H1 (cell line): ENCODE measurements around the gene VEPH1. TPM values are rescaled to one million over a fixed set of nuclear protein-coding genes. Genes with fewer than 3 reads are reported as not detected.

Source experiments
- CTCF ChIA-PET: fragments of 300-600 bp; sonication (Branson Sonifier 250); formaldehyde crosslinking; loops from one replicate; lab custom pipeline; 2021; ENCODE audit not compliant: partially characterized antibody; lab: Charles Lee
- POLR2A ChIA-PET: fragments of 300-600 bp; sonication (Branson Sonifier 250); formaldehyde crosslinking; loops from one replicate; lab custom pipeline; 2021; ENCODE audit warnings: inconsistent platforms; ENCODE audit not compliant: partially characterized antibody; lab: Charles Lee
- DNase-seq, 2 experiments: peaks; one replicate each; pipeline versions ENCODE4 v3.0.0 to v3.0.0-alpha.2; 2010 to 2022; ENCODE audit warnings: low spot score in 2 of 2, low read depth in 1 of 2, mixed read lengths in 1 of 2
- FAIRE-seq: peaks from 2 replicates; lab custom pipeline; 2011; peaks lifted over from hg19 to GRCh38; lab: Jason Lieb, UNC
- H2AFZ ChIP-seq: 2 replicates; pipeline ENCODE4 v1.8.1; 2012; ENCODE audit warnings: low read length, inconsistent platforms
- H2AK5ac ChIP-seq: 2 replicates; pipeline ENCODE4 v1.6.1; 2013; ENCODE audit warnings: low read depth, low read length
- H2BK120ac ChIP-seq: replicated peaks from 2 replicates; pipeline ENCODE3; 2013; ENCODE audit warnings: low read depth, low read length, inconsistent platforms
- H2BK12ac ChIP-seq: 2 replicates; pipeline ENCODE4 v1.6.1; 2013; ENCODE audit warnings: low read depth, low read length
- H2BK15ac ChIP-seq: 2 replicates; pipeline ENCODE4 v1.6.1; 2013; ENCODE audit warnings: low read length
- H2BK20ac ChIP-seq: 2 replicates; pipeline ENCODE4 v1.6.1; 2013; ENCODE audit warnings: low read length
- H2BK5ac ChIP-seq: 2 replicates; pipeline ENCODE4 v1.6.1; 2013; ENCODE audit warnings: low read depth, low read length
- H3K14ac ChIP-seq: 2 replicates; pipeline ENCODE4 v1.6.1; 2013; ENCODE audit warnings: inconsistent platforms; ENCODE audit not compliant: insufficient read length
- H3K18ac ChIP-seq: 2 replicates; pipeline ENCODE4 v1.6.1; 2013; ENCODE audit warnings: low read length; ENCODE audit errors: extremely low read depth
- H3K23ac ChIP-seq: 2 replicates; pipeline ENCODE4 v1.6.1; 2013; ENCODE audit warnings: inconsistent platforms; ENCODE audit not compliant: insufficient read length
- H3K23me2 ChIP-seq: 2 replicates; pipeline ENCODE4 v1.6.1; 2013; ENCODE audit warnings: low read depth, low read length
- H3K27ac ChIP-seq: 2 replicates; pipeline ENCODE4 v1.6.1; 2011; ENCODE audit warnings: low read depth, low read length, inconsistent platforms
- H3K27me3 ChIP-seq, 4 experiments: replicated peaks in 1 of 4; 1 replicate in 1 of 4; 2 replicates in 3 of 4; pipeline versions ENCODE4 v1.6.1 to v1.8.1; 2011 to 2013; ENCODE audit warnings: low read length in 3 of 4, mild to moderate bottlenecking in 3 of 4, inconsistent platforms in 2 of 4, mixed read lengths in 2 of 4, moderate library complexity in 1 of 4; ENCODE audit not compliant: control insufficient read depth in 3 of 4, insufficient read depth in 3 of 4; ENCODE audit errors: extremely low read depth in 1 of 4
- H3K36me3 ChIP-seq, 4 experiments: 2 replicates each; pipeline versions ENCODE4 v1.6.1 to v1.8.1; 2011 to 2013; ENCODE audit warnings: mild to moderate bottlenecking in 4 of 4, low read length in 3 of 4, moderate library complexity in 2 of 4, control low read depth in 1 of 4, inconsistent platforms in 1 of 4; ENCODE audit not compliant: insufficient read depth in 4 of 4, control insufficient read depth in 2 of 4
- H3K4ac ChIP-seq: replicated peaks from 2 replicates; pipeline ENCODE3; 2013; ENCODE audit warnings: low read length, low read depth, mixed read lengths, inconsistent platforms; ENCODE audit not compliant: insufficient read length
- H3K4me1 ChIP-seq, 4 experiments: replicated peaks in 1 of 4; 1 replicate in 1 of 4; 2 replicates in 3 of 4; pipeline versions ENCODE4 v1.6.1 to v1.8.1; 2011 to 2013; ENCODE audit warnings: low read length in 3 of 4, inconsistent platforms in 2 of 4, mixed read lengths in 1 of 4; ENCODE audit not compliant: insufficient read depth in 4 of 4, control insufficient read depth in 3 of 4
- H3K4me2 ChIP-seq, 2 experiments: 2 replicates each; pipeline versions ENCODE4 v1.6.1 to v1.8.1; 2011 to 2013; ENCODE audit warnings: low read depth in 2 of 2, low read length in 2 of 2, control low read depth in 1 of 2, inconsistent platforms in 1 of 2, mild to moderate bottlenecking in 1 of 2; ENCODE audit not compliant: insufficient read depth in 1 of 2
- H3K4me3 ChIP-seq, 4 experiments: fragments of 200-600, 300-600 bp in 1 of 4; sonication (generic), shearing (Covaris generic), sonication (Bioruptor Twin) in 1 of 4; 2 replicates each; pipeline versions ENCODE4 v1.5.1 to v1.8.1; 2011 to 2016; ENCODE audit warnings: low read length in 4 of 4, low read depth in 3 of 4, control low read depth in 2 of 4, inconsistent platforms in 2 of 4, mild to moderate bottlenecking in 2 of 4, mixed read lengths in 1 of 4, moderate library complexity in 1 of 4; ENCODE audit not compliant: insufficient read depth in 2 of 4; ENCODE audit errors: extremely low read depth in 1 of 4
- H3K56ac ChIP-seq: replicated peaks from 2 replicates; pipeline ENCODE3; 2013; ENCODE audit warnings: low read depth, mild to moderate bottlenecking, mixed read lengths, low read length, inconsistent platforms; ENCODE audit not compliant: insufficient read length
- H3K79me1 ChIP-seq: 2 replicates; pipeline ENCODE4 v1.6.1; 2013; ENCODE audit warnings: low read depth, low read length, control low read depth
- H3K79me2 ChIP-seq, 2 experiments: 2 replicates each; pipeline versions ENCODE4 v1.6.1 to v1.8.1; 2012 to 2013; ENCODE audit warnings: low read length in 2 of 2, mild to moderate bottlenecking in 2 of 2, inconsistent platforms in 1 of 2; ENCODE audit not compliant: insufficient read depth in 2 of 2, control insufficient read depth in 1 of 2
- H3K9ac ChIP-seq, 4 experiments: replicated peaks in 1 of 4; 1 replicate in 1 of 4; 2 replicates in 3 of 4; pipeline versions ENCODE4 v1.6.1 to v1.8.1; 2011 to 2013; ENCODE audit warnings: low read depth in 3 of 4, low read length in 3 of 4, control low read depth in 2 of 4, mild to moderate bottlenecking in 2 of 4, moderate library complexity in 2 of 4, inconsistent platforms in 1 of 4; ENCODE audit errors: extremely low read depth in 1 of 4
- H3K9me3 ChIP-seq, 2 experiments: 2 replicates each; pipeline versions ENCODE4 v1.6.1 to v1.8.1; 2012 to 2013; ENCODE audit warnings: mild to moderate bottlenecking in 2 of 2, moderate library complexity in 2 of 2, control low read depth in 1 of 2, inconsistent platforms in 1 of 2, low read depth in 1 of 2, low read length in 1 of 2, mixed read lengths in 1 of 2; ENCODE audit not compliant: insufficient read depth in 2 of 2
- H4K20me1 ChIP-seq, 2 experiments: replicated peaks in 1 of 2; 2 replicates each; pipeline versions ENCODE3 to v1.8.1; 2011 to 2013; ENCODE audit warnings: inconsistent platforms in 2 of 2, low read length in 2 of 2, mild to moderate bottlenecking in 1 of 2; ENCODE audit not compliant: insufficient read depth in 2 of 2, control insufficient read depth in 1 of 2
- H4K5ac ChIP-seq: 2 replicates; pipeline ENCODE4 v1.6.1; 2013; ENCODE audit warnings: low read length, low read depth, mixed read lengths, inconsistent platforms; ENCODE audit not compliant: insufficient read length
- H4K8ac ChIP-seq: 2 replicates; pipeline ENCODE4 v1.8.0; 2013; ENCODE audit warnings: mild to moderate bottlenecking, moderate library complexity, low read length, inconsistent platforms; ENCODE audit not compliant: insufficient read depth; ENCODE audit errors: extremely low read depth
- H4K91ac ChIP-seq: replicated peaks from 2 replicates; pipeline ENCODE3; 2013; ENCODE audit warnings: low read length, mixed read lengths, inconsistent platforms; ENCODE audit not compliant: insufficient read length
- CHD2 ChIP-seq: IDR thresholded peaks from 2 replicates; pipeline ENCODE4 v1.6.1; 2012; ENCODE audit warnings: low read length, improper control_type of control experiment
- JUND ChIP-seq: IDR thresholded peaks from 2 replicates; pipeline ENCODE4 v1.6.1; 2011; ENCODE audit warnings: mild to moderate bottlenecking, improper control_type of control experiment, low read length
- TAF1 ChIP-seq: IDR thresholded peaks from 2 replicates; pipeline ENCODE4 v1.6.1; 2011; ENCODE audit warnings: mild to moderate bottlenecking, low read depth, low read length
- WGBS, 2 experiments: shearing (Covaris generic) in 1 of 2; methylation state at CpG; one replicate each; pipeline versions ENCODE4 v1.1.6 to v1.1.7; 2013 to 2015; ENCODE audit warnings: low lambda C conversion rate in 2 of 2, mixed read lengths in 2 of 2, inconsistent platforms in 1 of 2, low coverage in 1 of 2, missing lambda C conversion rate in 1 of 2; ENCODE audit not compliant: insufficient replicate concordance in 2 of 2, insufficient coverage in 1 of 2, insufficient read length in 1 of 2; ENCODE audit errors: extremely low coverage in 1 of 2, missing lambda C conversion rate in 1 of 2; 5-methylcytosine and 5-hydroxymethylcytosine counted together
- polyA plus RNA-seq, 7 experiments: library from polyadenylated mRNA; depleted of rRNA in 3 of 7; stranded (reverse) in 5 of 7; unstranded in 2 of 7; fragments of >200 nt in 5 of 7; fragments of 200-250 nt in 2 of 7; gene quantifications; 1 replicate in 5 of 7; 2 replicates in 1 of 7; 4 replicates in 1 of 7; pipeline versions ENCODE4 v1.2.1 to v1.2.3, GENCODE V29; 2011 to 2013; ENCODE audit warnings: missing spikeins in 2 of 7, mixed read lengths in 2 of 7
- total RNA-seq: library from RNA; stranded (reverse); fragmentation: NEBNext Ultra II Directional; extraction: Animal tissue kit (Norgen Biotek cat#: 25700); gene quantifications from 2 replicates; pipeline ENCODE4 v1.2.1, GENCODE V29; 2021

The VEPH1 gene
- total and polyA plus RNA-seq, 2 of the 8 experiments (the other 6 are each of a cell fraction or from before 2014, with no cell fraction given) = 12.0 to 18.3 TPM

- no peak overlapping the region for H3K4me2 ChIP-seq
- TF ChIP-seq CHD2 (no peak), JUND (no peak), TAF1 (no peak)
These were observed 58.4 kb downstream of the VEPH1 start for GRCh38 chr3:157444797-157445184.

More at GRCh38 chr3:157444797-157445184, 58.4 kb downstream of the VEPH1 start:
- H3K23me2 ChIP-seq = no peaks in the 10 kb centered on the region
- H3K4me3 ChIP-seq = no peak overlapping the region
- no peaks in the 10 kb centered on the region for H3K9me3 ChIP-seq
- no peak overlapping the region for H2BK120ac ChIP-seq
- no peak overlapping the region for H2AFZ ChIP-seq
- H4K91ac ChIP-seq = no peak overlapping the region
- ChIA-PET CTCF (interaction anchor here (0.7 to 1.9 kb wide), 8 partner anchors 9 to 243 kb away, joined by 3 to 7 read pairs (median 3); no protein-coding TSS in a partner anchor), POLR2A (interaction anchor here (1.2 kb wide), 1 partner anchor 55 kb away, joined by 3 read pairs; no protein-coding TSS in a partner anchor)
- H3K27ac ChIP-seq = no peak overlapping the region
- H3K79me2 ChIP-seq = no peaks in the 10 kb centered on the region
- no peak overlapping the region for H4K5ac ChIP-seq
- H4K8ac ChIP-seq = no peak overlapping the region
- 100% methylated on average over 1 of the region's 1 CpG; no CpG with 5 or more reads in 1 of the 2 experiments for WGBS, 2 experiments
- H2BK12ac ChIP-seq = no peak overlapping the region
- no peaks in the 10 kb centered on the region for H4K20me1 ChIP-seq
- no peak overlapping the region for H3K9ac ChIP-seq
- no peak overlapping the region for H3K4ac ChIP-seq
- no peak overlapping the region for H3K56ac ChIP-seq
- DNase-seq (no peak), FAIRE-seq (no peak)
- peaks cover 0 to 1% (median 0%) of the 10 kb centered on the region in 4 experiments; a peak in 1 of 7 replicates for H3K27me3 ChIP-seq
- H3K18ac ChIP-seq = no peak overlapping the region
- H3K4me1 ChIP-seq = no peaks in the 10 kb centered on the region
- H2BK15ac ChIP-seq = no peak overlapping the region
- H2AK5ac ChIP-seq = no peak overlapping the region
- H2BK20ac ChIP-seq = no peak overlapping the region
- H3K14ac ChIP-seq = no peak overlapping the region
- no peaks in the 10 kb centered on the region for H3K79me1 ChIP-seq
- H3K23ac ChIP-seq = no peak overlapping the region
- H2BK5ac ChIP-seq = no peak overlapping the region
- no peaks in the 10 kb centered on the region for H3K36me3 ChIP-seq
